Gastrocnemius medialis (tissue), 4 donors: ENCODE results near the gene PLEKHH2. TPM values are rescaled to one million over a fixed set of nuclear protein-coding genes. Genes with fewer than 3 reads are reported as not detected.

ENCODE experiments used
- ATAC-seq, 2 donors: fragments of 150-250 bp; one replicate each; pipeline ENCODE4 v1.9.1; 2016
- DNase-seq, 2 donors: peaks; one replicate each; pipeline ENCODE4 v3.0.0-alpha.2; 2019
- H3K27ac ChIP-seq, 4 donors: fragments of 200-600 bp; sonication (generic); 1 replicate in 1 of 4; 2 replicates in 3 of 4; pipeline ENCODE4 v1.5.1; 2016 to 2018; ENCODE audit warnings: mild to moderate bottlenecking in 2 of 4, moderate library complexity in 1 of 4
- H3K27me3 ChIP-seq, 3 donors: fragments of 200-600 bp; sonication (generic) in 2 of 3; 1 replicate in 1 of 3; 2 replicates in 2 of 3; pipeline versions ENCODE4 v1.5.1 to v1.6.0; 2016 to 2019; ENCODE audit warnings: mild to moderate bottlenecking in 1 of 3, moderate library complexity in 1 of 3
- H3K36me3 ChIP-seq, 2 donors: fragments of 200-600 bp; sonication (generic) in 1 of 2; one replicate each; pipeline ENCODE4 v1.5.1; 2017 to 2018
- H3K4me1 ChIP-seq, 2 donors: fragments of 200-600 bp; sonication (generic) in 1 of 2; one replicate each; pipeline ENCODE4 v1.5.1; 2016 to 2017; ENCODE audit warnings: mild to moderate bottlenecking in 2 of 2
- H3K4me3 ChIP-seq, 4 donors: fragments of 200-600 bp; sonication (generic) in 3 of 4; 1 replicate in 1 of 4; 2 replicates in 3 of 4; pipeline ENCODE4 v1.5.1; 2016 to 2019; ENCODE audit warnings: mild to moderate bottlenecking in 2 of 4
- H3K9me3 ChIP-seq, 3 donors: fragments of 200-600 bp; sonication (generic) in 2 of 3; 1 replicate in 1 of 3; 2 replicates in 2 of 3; pipeline ENCODE4 v1.5.1; 2016 to 2019
- POLR2A ChIP-seq, 2 donors: fragments of 450-650 bp; IDR thresholded peaks; one replicate each; pipeline ENCODE4 v1.6.1; 2017; ENCODE audit warnings: antibody characterized with exemption in 2 of 2, mild to moderate bottlenecking in 2 of 2, moderate library complexity in 2 of 2
- in situ Hi-C, 4 donors: fragments of 200-750 bp; cut with MboI; loops; one replicate each; pipeline versions ENCODE4 v1.15.0 to v1.8.0; 2017; ENCODE audit warnings: low sequenced_read_pairs in 4 of 4
- intact Hi-C: fragments of 100-400 bp; cut with DNase I; formaldehyde crosslinking; loops from one replicate; pipeline ENCODE4 v1.15.1; 2023; ENCODE audit warnings: low total_unique reads
- total RNA-seq, 4 donors: library from RNA; depleted of rRNA; stranded (reverse); fragments of >200 nt; gene quantifications; one replicate each; pipeline versions ENCODE4 v1.1.0 to v1.2.3, GENCODE V29; 2016
- TF ChIP-seq, protein P1 (sequence below), 5 experiments: fragments of 450-650 bp in 3 of 5; fragments of 200-600 bp in 2 of 5; sonication (generic) in 2 of 5; IDR thresholded peaks in 4 of 5; conservative IDR thresholded peaks in 1 of 5; 1 replicate in 4 of 5; 2 replicates in 1 of 5; pipeline ENCODE4 v1.5.1; 2016 to 2019; ENCODE audit warnings: antibody characterized with exemption in 5 of 5, mild to moderate bottlenecking in 3 of 5, moderate library complexity in 3 of 5

Gene PLEKHH2
- total RNA-seq, 4 donors from 2014 or later, result 1.4 to 4.9 (median 3.4) TPM

DNA sequence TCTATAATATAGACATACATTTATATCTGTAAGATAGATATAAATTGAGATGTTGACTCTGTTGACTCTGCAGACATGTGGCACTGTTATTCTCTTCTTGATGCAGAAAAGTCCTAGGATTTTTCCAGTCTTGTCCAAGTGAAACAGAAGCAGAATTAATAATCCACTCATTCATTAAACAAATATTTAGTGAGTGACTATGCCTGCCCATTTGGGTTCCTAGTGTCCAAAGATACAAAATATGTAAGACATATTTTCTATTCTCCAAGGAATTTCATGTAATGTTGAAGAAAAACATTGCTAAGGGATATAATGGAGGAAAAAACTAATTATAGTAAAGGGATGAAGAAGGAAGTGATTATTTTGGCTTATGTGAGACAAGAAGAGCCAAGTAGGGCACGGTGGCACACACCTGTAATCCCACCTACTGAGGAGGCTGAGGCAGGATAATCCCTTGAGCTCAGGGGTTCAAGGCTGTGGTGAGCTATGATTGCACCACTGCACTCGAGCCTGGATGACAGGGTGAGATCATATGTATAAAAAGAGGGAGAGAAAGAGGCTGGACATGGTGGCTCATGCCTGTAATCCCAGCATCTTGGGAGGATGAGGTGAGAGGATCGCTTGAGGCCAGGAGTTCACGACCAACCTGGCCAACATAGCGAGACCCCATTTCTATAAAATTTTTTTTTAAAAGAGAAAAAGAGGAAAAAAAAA, 19.9 kb upstream of the PLEKHH2 start:
- Histone ChIP-seq H3K36me3 (no peaks in the 10 kb centered on the region), H3K4me1 (no peaks in the 10 kb centered on the region), H3K27ac (no peak overlapping the region), H3K9me3 (no peaks in the 10 kb centered on the region), H3K4me3 (no peak overlapping the region), H3K27me3 (no peaks in the 10 kb centered on the region)
- intact Hi-C loops (no loop called here), in situ Hi-C loops (no loop called here)
- ATAC-seq (no peak), DNase-seq (no peak)
- TF ChIP-seq, protein P1, sequence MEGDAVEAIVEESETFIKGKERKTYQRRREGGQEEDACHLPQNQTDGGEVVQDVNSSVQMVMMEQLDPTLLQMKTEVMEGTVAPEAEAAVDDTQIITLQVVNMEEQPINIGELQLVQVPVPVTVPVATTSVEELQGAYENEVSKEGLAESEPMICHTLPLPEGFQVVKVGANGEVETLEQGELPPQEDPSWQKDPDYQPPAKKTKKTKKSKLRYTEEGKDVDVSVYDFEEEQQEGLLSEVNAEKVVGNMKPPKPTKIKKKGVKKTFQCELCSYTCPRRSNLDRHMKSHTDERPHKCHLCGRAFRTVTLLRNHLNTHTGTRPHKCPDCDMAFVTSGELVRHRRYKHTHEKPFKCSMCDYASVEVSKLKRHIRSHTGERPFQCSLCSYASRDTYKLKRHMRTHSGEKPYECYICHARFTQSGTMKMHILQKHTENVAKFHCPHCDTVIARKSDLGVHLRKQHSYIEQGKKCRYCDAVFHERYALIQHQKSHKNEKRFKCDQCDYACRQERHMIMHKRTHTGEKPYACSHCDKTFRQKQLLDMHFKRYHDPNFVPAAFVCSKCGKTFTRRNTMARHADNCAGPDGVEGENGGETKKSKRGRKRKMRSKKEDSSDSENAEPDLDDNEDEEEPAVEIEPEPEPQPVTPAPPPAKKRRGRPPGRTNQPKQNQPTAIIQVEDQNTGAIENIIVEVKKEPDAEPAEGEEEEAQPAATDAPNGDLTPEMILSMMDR (IDR thresholded peaks at IDR 0.05 in 4 of 5, conservative IDR thresholded peaks at IDR 0.05 in 1 of 5), result no peak
- TF ChIP-seq POLR2A (IDR thresholded peaks at IDR 0.05), result no peak

DNA sequence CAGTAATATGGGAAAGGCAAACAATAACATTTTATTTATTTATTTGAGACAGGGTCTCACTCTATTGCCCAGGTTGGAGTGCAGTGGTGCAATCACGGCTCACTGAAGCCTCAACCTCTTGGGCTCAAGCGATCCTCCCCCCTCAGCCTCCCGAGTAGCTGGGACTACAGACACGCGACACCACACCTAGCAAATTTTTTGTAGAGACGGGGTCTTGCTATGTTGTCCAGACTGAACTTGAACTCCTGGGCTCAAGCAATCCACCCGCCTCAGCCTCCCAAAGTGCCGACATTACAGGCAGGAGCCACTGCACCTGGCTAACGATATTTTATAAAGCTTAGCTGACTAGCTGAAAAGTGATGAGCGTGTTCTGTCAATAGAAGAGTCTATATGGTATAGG, 17.5 kb upstream of the PLEKHH2 start:
- no peak for DNase-seq
- no peak for ATAC-seq
- H3K27ac ChIP-seq, result no peak overlapping the region
- no peak overlapping the region for H3K4me3 ChIP-seq
- no peaks in the 10 kb centered on the region for H3K4me1 ChIP-seq
- no peak for TF ChIP-seq POLR2A (IDR thresholded peaks at IDR 0.05)
- TF ChIP-seq, protein P1 (IDR thresholded peaks at IDR 0.05 in 4 of 5, conservative IDR thresholded peaks at IDR 0.05 in 1 of 5), result no peak
- no peaks in the 10 kb centered on the region for H3K27me3 ChIP-seq
- intact Hi-C loops, result no loop called here
- no peaks in the 10 kb centered on the region for H3K36me3 ChIP-seq
- no peaks in the 10 kb centered on the region for H3K9me3 ChIP-seq
- in situ Hi-C loops, result no loop called here

DNA sequence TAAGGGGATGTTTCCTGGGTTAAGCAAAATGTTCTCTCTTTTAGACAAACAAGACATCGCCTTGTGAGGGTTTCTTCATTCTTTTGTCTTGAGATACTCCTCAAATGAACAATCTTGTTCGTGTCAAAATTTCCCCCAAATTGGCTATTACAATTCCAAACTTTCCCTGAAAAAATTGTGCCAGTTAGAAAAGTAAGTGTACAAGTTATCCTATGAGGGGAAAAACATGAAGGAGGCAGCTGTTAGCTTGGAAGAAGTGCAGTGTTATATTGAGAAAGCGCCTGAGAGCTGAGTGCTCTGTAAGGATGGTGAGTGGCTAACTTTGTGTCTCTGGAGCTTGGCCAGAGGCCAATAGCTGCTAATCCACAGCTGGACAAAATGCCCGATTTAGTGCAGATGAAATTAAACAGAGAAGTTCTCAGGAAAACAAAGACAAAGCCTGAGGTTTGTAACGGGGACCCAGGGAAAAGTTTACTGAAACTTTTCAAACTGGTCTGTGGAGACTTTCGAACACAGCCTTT, 14.1 kb upstream of the PLEKHH2 start:
- DNase-seq, result no peak
- no peaks in the 10 kb centered on the region for H3K4me1 ChIP-seq
- H3K27ac ChIP-seq, result peak overlapping the region in 1 of 4 donors; percentile 25
- no peaks in the 10 kb centered on the region for H3K27me3 ChIP-seq
- no peak overlapping the region for H3K4me3 ChIP-seq
- intact Hi-C loops (no loop called here), in situ Hi-C loops (no loop called here)
- TF ChIP-seq, protein P1 (IDR thresholded peaks at IDR 0.05 in 4 of 5, conservative IDR thresholded peaks at IDR 0.05 in 1 of 5), result no peak
- TF ChIP-seq POLR2A (IDR thresholded peaks at IDR 0.05), result no peak
- no peaks in the 10 kb centered on the region for H3K9me3 ChIP-seq
- ATAC-seq, result no peak
- no peaks in the 10 kb centered on the region for H3K36me3 ChIP-seq

DNA sequence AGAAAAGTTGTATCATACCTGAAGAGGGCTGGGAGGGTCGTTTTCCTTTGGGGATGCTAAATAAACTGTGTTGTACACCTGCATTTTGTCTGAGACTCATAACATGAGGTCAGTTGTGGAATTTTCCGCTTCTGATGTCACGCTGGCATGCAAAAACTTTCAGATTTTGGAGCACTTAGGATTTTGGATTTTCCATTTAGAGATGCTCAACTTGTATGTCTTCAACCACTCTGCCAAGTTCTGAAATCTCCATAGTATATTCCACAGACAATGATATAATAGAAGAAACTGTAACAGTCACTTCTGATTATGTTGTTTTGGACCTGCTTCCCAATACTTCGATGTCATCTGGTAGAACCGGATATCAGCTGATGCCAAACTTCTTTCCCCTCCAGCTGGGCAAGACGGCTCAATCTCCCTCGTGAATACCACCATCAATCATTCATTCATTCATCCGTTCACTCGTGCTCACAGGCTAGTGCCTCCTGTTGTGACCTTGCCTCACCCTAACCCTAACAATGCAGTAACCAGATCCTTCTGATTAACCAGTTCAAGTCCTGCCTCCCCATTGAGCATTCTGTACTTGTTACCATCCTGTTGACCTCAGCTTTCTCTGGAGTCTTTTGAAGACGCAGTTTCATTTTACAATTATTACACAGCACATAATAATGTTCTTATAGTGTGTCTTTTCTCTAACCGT, 5.3 kb upstream of the PLEKHH2 start:
- in situ Hi-C loops (no loop called here), intact Hi-C loops (no loop called here)
- Histone ChIP-seq H3K4me1 (no peaks in the 10 kb centered on the region), H3K4me3 (no peak overlapping the region), H3K27ac (no peak overlapping the region), H3K27me3 (peaks cover 9 to 17% (median 12%) of the 10 kb centered on the region in 3 donors), H3K36me3 (no peaks in the 10 kb centered on the region), H3K9me3 (no peaks in the 10 kb centered on the region)
- ATAC-seq, result no peak
- no peak for TF ChIP-seq POLR2A (IDR thresholded peaks at IDR 0.05)
- TF ChIP-seq, protein P1 (IDR thresholded peaks at IDR 0.05 in 4 of 5, conservative IDR thresholded peaks at IDR 0.05 in 1 of 5), result no peak
- DNase-seq, result no peak
